ENCODE measurements around the gene TMEM89. TPM values are rescaled to one million over a fixed set of nuclear protein-coding genes. Genes with fewer than 3 reads are reported as not detected.

TMEM89 gene
- total and polyA plus RNA-seq, 3 donors from 2014 or later: 8.7 to 16.1 (median 14.8) TPM

DNA sequence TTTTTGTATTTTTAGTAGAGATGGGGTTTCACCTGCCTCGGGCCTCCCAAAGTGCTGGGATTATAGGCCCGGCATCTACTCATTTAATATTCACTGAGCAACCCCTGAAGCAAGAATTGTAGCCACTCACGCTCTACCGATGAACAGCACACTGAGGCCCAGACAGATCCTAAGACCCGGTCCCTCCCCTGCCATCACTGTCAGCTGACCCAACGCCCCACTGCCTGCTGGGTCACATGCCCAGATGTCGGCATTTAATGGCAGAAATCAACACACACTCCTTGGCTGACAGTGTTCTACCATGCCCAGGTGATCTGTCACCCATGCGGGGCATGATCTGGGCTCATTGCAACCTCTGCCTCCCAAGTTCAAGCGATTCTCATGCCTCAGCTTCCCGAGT is 3.2 kb upstream of the TMEM89 start:
- Histone ChIP-seq H3K4me3 (no peak overlapping the region), H3K4me1 (no peaks in the 10 kb centered on the region), H3K36me3 (ENCODE audit: low read depth, missing control alignments) (no peaks in the 10 kb centered on the region), H3K27ac (no peak overlapping the region), H3K27me3 (no peaks in the 10 kb centered on the region), H3K9me3 (no peaks in the 10 kb centered on the region)
- intact Hi-C loops (cut with DNase I; ENCODE audit: low total_unique reads): no loop called here
- 92 to 94% methylated on average over 8 to 10 of the region's 10 CpGs for WGBS, 2 donors
- DNase-seq: no peak
- no peak for TF ChIP-seq CTCF (IDR thresholded peaks at IDR 0.05)
- no peak for TF ChIP-seq POLR2A (IDR thresholded peaks at IDR 0.05)

DNA sequence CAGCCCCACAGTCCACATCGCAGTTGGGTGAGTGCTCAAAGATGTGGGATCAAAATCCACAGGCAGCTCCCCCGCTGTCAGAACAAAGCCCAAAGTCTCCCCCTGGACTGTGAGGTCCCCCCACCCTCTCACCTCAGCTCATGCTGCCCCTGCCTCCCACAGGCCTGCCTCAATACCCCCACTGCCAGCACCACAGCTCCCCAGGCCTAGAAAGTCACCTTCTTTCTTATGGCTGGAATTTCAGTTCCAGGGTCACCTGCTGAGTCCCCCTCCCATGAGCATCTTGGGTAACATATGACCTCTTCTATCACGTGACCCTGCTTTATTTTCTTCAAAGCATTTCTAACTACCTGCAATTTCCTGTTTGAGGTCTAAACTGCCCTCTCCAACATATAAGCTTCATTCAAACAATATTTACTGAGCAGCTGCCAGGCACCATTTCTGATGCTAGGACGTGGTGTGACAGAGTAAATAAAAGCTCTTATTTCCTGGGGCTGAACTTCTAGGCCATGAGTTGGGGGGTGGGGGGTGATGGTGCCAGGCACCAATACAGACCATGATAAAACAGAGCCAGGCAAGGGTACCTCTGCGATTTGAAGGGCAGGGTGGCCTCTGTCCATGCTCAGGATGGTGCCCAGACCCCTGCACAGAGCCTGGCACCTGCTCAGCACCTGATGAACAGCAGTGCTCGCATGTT is 2.4 kb upstream of the TMEM89 start:
- 87 to 89% methylated on average over 5 to 6 of the region's 6 CpGs for WGBS, 2 donors
- Histone ChIP-seq H3K4me3 (no peak overlapping the region), H3K27me3 (no peaks in the 10 kb centered on the region), H3K4me1 (no peaks in the 10 kb centered on the region), H3K36me3 (ENCODE audit: low read depth, missing control alignments) (no peaks in the 10 kb centered on the region), H3K27ac (no peak overlapping the region), H3K9me3 (no peaks in the 10 kb centered on the region)
- intact Hi-C loops (cut with DNase I; ENCODE audit: low total_unique reads): no loop called here
- no peak for DNase-seq
- TF ChIP-seq CTCF (IDR thresholded peaks at IDR 0.05) (no peak), POLR2A (IDR thresholded peaks at IDR 0.05) (no peak)

- WGBS, 2 donors: 91 to 92% methylated on average over 7 of the region's 7 CpGs
- Histone ChIP-seq H3K9me3 (no peaks in the 10 kb centered on the region), H3K36me3 (ENCODE audit: low read depth, missing control alignments) (no peaks in the 10 kb centered on the region), H3K27ac (no peak overlapping the region), H3K4me3 (no peak overlapping the region), H3K27me3 (no peaks in the 10 kb centered on the region), H3K4me1 (no peaks in the 10 kb centered on the region)
- DNase-seq: no peak
- intact Hi-C loops (cut with DNase I; ENCODE audit: low total_unique reads): no loop called here
- TF ChIP-seq CTCF (IDR thresholded peaks at IDR 0.05): no peak
- TF ChIP-seq POLR2A (IDR thresholded peaks at IDR 0.05): no peak
Observed at GRCh38 chr3:48619541-48620524, 1.7 kb downstream of the TMEM89 start.

DNA sequence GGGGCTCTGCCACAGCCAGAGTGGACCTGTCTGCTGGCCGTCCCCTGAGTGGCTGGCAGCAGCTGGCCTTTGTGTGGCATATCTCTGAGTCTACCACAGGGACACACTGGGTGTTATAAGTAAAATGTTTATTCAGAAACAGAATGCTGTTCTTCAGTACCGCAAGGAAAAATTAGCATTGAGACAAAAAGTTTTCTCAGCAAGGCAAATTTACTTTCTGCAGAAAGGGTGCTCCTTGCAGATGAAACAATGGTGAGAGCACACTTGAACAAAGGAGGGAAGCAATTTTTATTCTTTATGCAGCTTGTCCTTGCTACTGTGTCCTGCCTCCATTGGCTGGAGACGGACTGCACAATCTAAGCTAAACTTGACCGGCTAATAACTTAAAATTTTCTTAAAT is 4.0 kb downstream of the TMEM89 start:
- TF ChIP-seq POLR2A (IDR thresholded peaks at IDR 0.05): no peak
- no peak for TF ChIP-seq CTCF (IDR thresholded peaks at IDR 0.05)
- no peaks in the 10 kb centered on the region for H3K9me3 ChIP-seq
- no peak overlapping the region for H3K4me3 ChIP-seq
- no peak overlapping the region for H3K27ac ChIP-seq
- intact Hi-C loops (cut with DNase I; ENCODE audit: low total_unique reads): no loop called here
- 83 to 86% methylated on average over 4 of the region's 4 CpGs for WGBS, 2 donors
- no peaks in the 10 kb centered on the region for H3K27me3 ChIP-seq
- H3K36me3 ChIP-seq (ENCODE audit: low read depth, missing control alignments): no peaks in the 10 kb centered on the region
- peaks cover 6% of the 10 kb centered on the region for H3K4me1 ChIP-seq
- DNase-seq: no peak
